Measurements from ENCODE around the gene MPHOSPH10.
"Not testable (repeated sequence)": the region's sequence is repeated elsewhere in the genome, so short reads cannot be mapped to it uniquely, and the experiment has no call there.

Gene MPHOSPH10

DNA sequence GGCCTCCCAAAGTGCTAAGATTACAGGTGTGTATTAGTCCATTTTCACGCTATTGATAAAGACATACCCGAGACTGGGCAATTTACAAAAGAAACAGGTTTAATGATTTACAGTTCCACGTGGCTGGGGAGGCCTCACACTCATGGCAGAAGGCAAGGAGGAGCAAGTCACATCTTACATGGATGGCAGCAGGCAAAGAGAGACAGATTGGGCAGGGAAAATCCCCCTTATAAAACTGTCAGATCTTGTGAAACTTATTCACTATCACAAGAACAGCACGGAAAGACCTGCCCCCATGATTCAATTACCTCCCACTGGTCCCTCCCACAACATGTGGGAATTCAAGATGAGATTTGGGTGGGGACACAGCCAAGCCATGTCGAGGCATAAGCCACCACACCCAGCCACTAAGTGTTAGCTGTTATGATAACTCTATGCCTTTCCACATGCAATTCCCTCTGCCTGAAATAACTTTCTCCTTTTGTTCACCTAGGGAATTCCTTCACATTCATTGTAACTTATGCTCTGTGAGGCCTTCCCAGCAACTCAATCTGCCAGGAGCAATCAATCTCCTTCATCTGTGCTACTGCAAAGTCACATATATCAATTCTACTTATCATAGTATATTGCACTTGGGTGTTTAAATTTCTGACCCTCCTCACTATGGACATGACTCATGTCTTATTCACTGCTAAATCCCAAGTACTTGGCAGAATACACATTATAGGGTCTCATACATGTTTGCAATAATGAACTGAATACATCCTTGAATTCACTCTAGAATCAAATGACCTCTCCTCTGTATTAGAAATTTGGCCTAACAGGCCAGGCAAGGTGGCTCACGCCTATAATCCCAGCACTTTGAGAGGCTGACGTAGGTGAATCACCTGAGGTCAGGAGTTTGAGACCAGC lies 7.8 kb upstream of the MPHOSPH10 start:
- Histone ChIP-seq H3K4me3 (ENCODE audit: low read length in 2 of 2) (no peak overlapping the region), H3K4me1 (ENCODE audit: control insufficient read depth in 2 of 2, insufficient read depth in 2 of 2, low read length in 2 of 2) (no peaks in the 10 kb centered on the region), H3K27me3 (ENCODE audit: control insufficient read depth in 2 of 2, insufficient read depth in 2 of 2, low read length in 2 of 2) (no peaks in the 10 kb centered on the region), H3K9me3 (ENCODE audit: control insufficient read depth in 2 of 2, low read length in 2 of 2) (no peaks in the 10 kb centered on the region), H3K36me3 (ENCODE audit: control insufficient read depth in 2 of 2, insufficient read depth in 2 of 2, low read length in 2 of 2) (peaks cover 17 to 38% of the 10 kb centered on the region in 2 donors), H3K9ac (ENCODE audit: low read depth in 1 of 2, low read length in 2 of 2) (no peak overlapping the region), H3K27ac (ENCODE audit: low read depth in 2 of 2, low read length in 2 of 2) (no peak overlapping the region)

GRCh38 chr2:71125506-71126294 lies 4.7 kb upstream of the MPHOSPH10 start:
- Histone ChIP-seq H3K9ac (ENCODE audit: low read depth in 1 of 2, low read length in 2 of 2) (no peak overlapping the region), H3K4me3 (ENCODE audit: low read length in 2 of 2) (no peak overlapping the region), H3K9me3 (ENCODE audit: control insufficient read depth in 2 of 2, low read length in 2 of 2) (no peaks in the 10 kb centered on the region), H3K36me3 (ENCODE audit: control insufficient read depth in 2 of 2, insufficient read depth in 2 of 2, low read length in 2 of 2) (peaks cover 3 to 14% of the 10 kb centered on the region in 2 donors), H3K27me3 (ENCODE audit: control insufficient read depth in 2 of 2, insufficient read depth in 2 of 2, low read length in 2 of 2) (no peaks in the 10 kb centered on the region), H3K4me1 (ENCODE audit: control insufficient read depth in 2 of 2, insufficient read depth in 2 of 2, low read length in 2 of 2) (peaks cover 0 to 4% of the 10 kb centered on the region in 2 donors), H3K27ac (ENCODE audit: low read depth in 2 of 2, low read length in 2 of 2) (no peak overlapping the region)

- Histone ChIP-seq H3K9ac (ENCODE audit: low read depth in 1 of 2, low read length in 2 of 2) (no peak overlapping the region), H3K4me1 (ENCODE audit: control insufficient read depth in 2 of 2, insufficient read depth in 2 of 2, low read length in 2 of 2) (peaks cover 9 to 12% of the 10 kb centered on the region in 2 donors), H3K4me3 (ENCODE audit: low read length in 2 of 2) (no peak overlapping the region), H3K27me3 (ENCODE audit: control insufficient read depth in 2 of 2, insufficient read depth in 2 of 2, low read length in 2 of 2) (no peaks in the 10 kb centered on the region), H3K27ac (ENCODE audit: low read depth in 2 of 2, low read length in 2 of 2) (no peak overlapping the region), H3K9me3 (ENCODE audit: control insufficient read depth in 2 of 2, low read length in 2 of 2) (no peaks in the 10 kb centered on the region), H3K36me3 (ENCODE audit: control insufficient read depth in 2 of 2, insufficient read depth in 2 of 2, low read length in 2 of 2) (peaks cover 3 to 5% of the 10 kb centered on the region in 2 donors)
These were observed 3.5 kb upstream of the MPHOSPH10 start for GRCh38 chr2:71126957-71127356.

DNA sequence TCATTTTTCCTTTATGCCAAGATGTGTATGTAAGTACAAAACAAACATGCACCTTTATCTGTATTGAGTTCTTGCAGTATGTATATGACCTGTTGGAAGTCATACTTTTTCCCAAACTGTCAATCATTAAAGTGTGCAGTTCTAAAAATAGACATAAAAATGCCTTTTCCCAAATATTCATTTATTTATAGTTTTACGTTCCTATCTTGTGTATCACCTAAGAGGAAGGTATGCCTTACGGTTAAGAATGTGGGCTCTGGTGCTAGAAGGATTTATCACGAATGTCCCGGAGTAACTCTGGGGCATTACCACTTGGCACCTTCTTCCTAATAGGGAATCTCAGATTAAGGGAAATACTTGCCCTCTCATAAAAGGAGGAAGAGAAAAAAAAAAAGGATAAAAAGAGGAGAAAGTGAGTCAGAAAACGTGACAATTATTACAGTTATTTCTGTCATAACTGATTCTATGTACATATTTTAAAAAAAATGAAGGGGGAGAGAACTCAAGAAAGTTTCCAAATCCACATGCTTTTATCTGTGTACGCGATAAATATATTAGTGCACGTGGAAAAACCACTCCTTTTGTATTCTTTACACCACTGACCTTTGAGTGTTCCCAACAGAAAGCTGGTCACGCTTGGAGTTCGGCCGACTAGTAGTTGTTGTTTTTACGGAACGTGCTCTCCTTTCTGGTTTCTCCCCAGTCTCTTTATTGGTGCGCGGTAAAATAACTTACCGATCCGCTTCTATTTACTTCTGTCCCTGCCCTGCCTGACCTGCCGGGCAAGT lies 1.1 kb upstream of the MPHOSPH10 start:
- H3K9me3 ChIP-seq (ENCODE audit: control insufficient read depth in 2 of 2, low read length in 2 of 2) = no peaks in the 10 kb centered on the region
- peaks cover 12 to 13% of the 10 kb centered on the region in 2 donors for H3K4me1 ChIP-seq (ENCODE audit: control insufficient read depth in 2 of 2, insufficient read depth in 2 of 2, low read length in 2 of 2)
- H3K27me3 ChIP-seq (ENCODE audit: control insufficient read depth in 2 of 2, insufficient read depth in 2 of 2, low read length in 2 of 2) = no peaks in the 10 kb centered on the region
- peaks cover 4 to 5% of the 10 kb centered on the region in 2 donors for H3K36me3 ChIP-seq (ENCODE audit: control insufficient read depth in 2 of 2, insufficient read depth in 2 of 2, low read length in 2 of 2)
- peak overlapping the region; percentile 97 to 98 for H3K27ac ChIP-seq (ENCODE audit: low read depth in 2 of 2, low read length in 2 of 2)
- peak overlapping the region; percentile 94 to 97 for H3K4me3 ChIP-seq (ENCODE audit: low read length in 2 of 2)
- peak overlapping the region; percentile 91 to 92 for H3K9ac ChIP-seq (ENCODE audit: low read depth in 1 of 2, low read length in 2 of 2)

GRCh38 chr2:71129902-71130151 lies 607 bp upstream of the MPHOSPH10 start:
- H3K4me1 ChIP-seq (ENCODE audit: control insufficient read depth in 2 of 2, insufficient read depth in 2 of 2, low read length in 2 of 2) = peaks cover 12 to 13% of the 10 kb centered on the region in 2 donors
- H3K27me3 ChIP-seq (ENCODE audit: control insufficient read depth in 2 of 2, insufficient read depth in 2 of 2, low read length in 2 of 2) = no peaks in the 10 kb centered on the region
- H3K36me3 ChIP-seq (ENCODE audit: control insufficient read depth in 2 of 2, insufficient read depth in 2 of 2, low read length in 2 of 2) = peaks cover 7 to 10% of the 10 kb centered on the region in 2 donors
- H3K9ac ChIP-seq (ENCODE audit: low read depth in 1 of 2, low read length in 2 of 2) = peak overlapping the region; percentile 91 to 92
- H3K4me3 ChIP-seq (ENCODE audit: low read length in 2 of 2) = peak overlapping the region; percentile 94 to 97
- H3K27ac ChIP-seq (ENCODE audit: low read depth in 2 of 2, low read length in 2 of 2) = peak overlapping the region; percentile 97 to 98
- no peaks in the 10 kb centered on the region for H3K9me3 ChIP-seq (ENCODE audit: control insufficient read depth in 2 of 2, low read length in 2 of 2)

- Histone ChIP-seq H3K27me3 (ENCODE audit: control insufficient read depth in 2 of 2, insufficient read depth in 2 of 2, low read length in 2 of 2) (no peaks in the 10 kb centered on the region), H3K27ac (ENCODE audit: low read depth in 2 of 2, low read length in 2 of 2) (peak overlapping the region in 1 of 2 donors; percentile 98), H3K36me3 (ENCODE audit: control insufficient read depth in 2 of 2, insufficient read depth in 2 of 2, low read length in 2 of 2) (peaks cover 9 to 14% of the 10 kb centered on the region in 2 donors), H3K4me1 (ENCODE audit: control insufficient read depth in 2 of 2, insufficient read depth in 2 of 2, low read length in 2 of 2) (peaks cover 12 to 13% of the 10 kb centered on the region in 2 donors), H3K9ac (ENCODE audit: low read depth in 1 of 2, low read length in 2 of 2) (peak overlapping the region; percentile 86 to 92), H3K4me3 (ENCODE audit: low read length in 2 of 2) (peak overlapping the region; percentile 94 to 97), H3K9me3 (ENCODE audit: control insufficient read depth in 2 of 2, low read length in 2 of 2) (no peaks in the 10 kb centered on the region)
These were observed 441 bp downstream of the MPHOSPH10 start for GRCh38 chr2:71130905-71131244.

DNA sequence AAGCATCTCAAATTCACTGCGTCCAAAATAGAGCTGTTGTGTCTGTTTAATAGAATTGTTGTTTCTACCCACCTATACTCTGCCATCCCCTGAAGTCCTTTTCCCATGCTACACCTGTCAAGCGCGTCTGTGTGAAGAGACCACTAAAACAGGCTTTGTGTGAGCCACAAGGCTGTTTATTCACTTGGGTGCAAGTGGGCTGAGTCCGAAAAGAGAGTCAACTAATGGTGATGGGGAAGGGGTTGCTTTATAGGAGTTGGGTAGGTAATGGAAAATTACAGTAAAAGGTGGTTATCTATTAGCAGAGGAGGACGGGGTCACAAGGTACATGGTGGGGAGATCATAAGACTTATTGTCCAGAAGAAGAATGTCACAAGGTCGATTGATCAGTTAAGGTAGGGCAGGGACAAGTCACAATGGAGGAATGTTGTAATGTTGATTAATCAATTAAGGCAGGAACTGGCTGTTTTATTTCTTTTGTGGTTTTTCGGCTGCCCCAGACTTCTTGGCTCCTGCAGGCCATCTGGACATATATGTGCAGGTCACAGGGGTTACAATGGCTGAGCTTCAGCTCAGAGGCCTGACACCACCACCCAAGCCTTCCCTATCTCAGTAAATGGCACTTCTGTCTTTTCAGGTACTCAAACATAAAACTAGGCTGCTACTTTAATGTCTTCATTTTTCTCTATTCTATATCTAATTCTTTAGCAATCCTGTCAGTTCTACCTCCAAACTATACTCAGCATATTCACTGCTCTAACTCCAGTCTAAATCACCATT lies 1.1 kb downstream of the MPHOSPH10 start:
- H3K27me3 ChIP-seq (ENCODE audit: control insufficient read depth in 2 of 2, insufficient read depth in 2 of 2, low read length in 2 of 2); H3K27ac ChIP-seq (ENCODE audit: low read depth in 2 of 2, low read length in 2 of 2); H3K9me3 ChIP-seq (ENCODE audit: control insufficient read depth in 2 of 2, low read length in 2 of 2): not testable (repeated sequence)
- H3K4me3 ChIP-seq (ENCODE audit: low read length in 2 of 2) = peak overlapping the region; percentile 94 to 97
- H3K4me1 ChIP-seq (ENCODE audit: control insufficient read depth in 2 of 2, insufficient read depth in 2 of 2, low read length in 2 of 2) = peaks cover 12 to 13% of the 10 kb centered on the region in 2 donors
- peaks cover 14 to 19% of the 10 kb centered on the region in 2 donors for H3K36me3 ChIP-seq (ENCODE audit: control insufficient read depth in 2 of 2, insufficient read depth in 2 of 2, low read length in 2 of 2)
- H3K9ac ChIP-seq (ENCODE audit: low read depth in 1 of 2, low read length in 2 of 2) = peak overlapping the region in 1 of 2 donors; percentile 92

DNA sequence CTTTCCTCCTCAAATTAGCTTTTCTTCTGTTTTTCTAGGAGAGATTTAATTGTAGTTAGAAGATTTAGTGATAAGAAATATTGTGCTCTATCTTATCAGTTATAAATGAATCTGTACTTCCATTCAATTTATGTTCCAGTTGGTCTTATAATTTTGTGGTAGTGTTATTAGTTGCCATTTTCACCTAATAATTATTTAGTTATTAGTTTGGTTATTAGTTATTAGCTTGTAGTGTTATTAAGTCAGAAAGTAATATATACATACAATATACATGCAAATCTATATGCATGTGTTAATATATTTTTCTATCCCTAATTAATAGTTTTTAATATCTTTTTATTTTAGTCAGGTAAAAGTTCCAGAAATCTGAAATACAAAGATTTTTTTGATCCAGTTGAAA lies 3.2 kb downstream of the MPHOSPH10 start:
- Histone ChIP-seq H3K9me3 (ENCODE audit: control insufficient read depth in 2 of 2, low read length in 2 of 2) (no peaks in the 10 kb centered on the region), H3K4me1 (ENCODE audit: control insufficient read depth in 2 of 2, insufficient read depth in 2 of 2, low read length in 2 of 2) (peaks cover 12 to 13% of the 10 kb centered on the region in 2 donors), H3K9ac (ENCODE audit: low read depth in 1 of 2, low read length in 2 of 2) (no peak overlapping the region), H3K27ac (ENCODE audit: low read depth in 2 of 2, low read length in 2 of 2) (no peak overlapping the region), H3K4me3 (ENCODE audit: low read length in 2 of 2) (no peak overlapping the region), H3K27me3 (ENCODE audit: control insufficient read depth in 2 of 2, insufficient read depth in 2 of 2, low read length in 2 of 2) (no peaks in the 10 kb centered on the region), H3K36me3 (ENCODE audit: control insufficient read depth in 2 of 2, insufficient read depth in 2 of 2, low read length in 2 of 2) (peaks cover 21 to 36% of the 10 kb centered on the region in 2 donors)

- Histone ChIP-seq H3K4me3 (ENCODE audit: low read length in 2 of 2) (no peak overlapping the region), H3K4me1 (ENCODE audit: control insufficient read depth in 2 of 2, insufficient read depth in 2 of 2, low read length in 2 of 2) (peaks cover 5 to 11% of the 10 kb centered on the region in 2 donors), H3K9me3 (ENCODE audit: control insufficient read depth in 2 of 2, low read length in 2 of 2) (no peaks in the 10 kb centered on the region), H3K27ac (ENCODE audit: low read depth in 2 of 2, low read length in 2 of 2) (no peak overlapping the region), H3K27me3 (ENCODE audit: control insufficient read depth in 2 of 2, insufficient read depth in 2 of 2, low read length in 2 of 2) (no peaks in the 10 kb centered on the region), H3K9ac (ENCODE audit: low read depth in 1 of 2, low read length in 2 of 2) (no peak overlapping the region), H3K36me3 (ENCODE audit: control insufficient read depth in 2 of 2, insufficient read depth in 2 of 2, low read length in 2 of 2) (peaks cover 40 to 58% of the 10 kb centered on the region in 2 donors)
These were observed 5.7 kb downstream of the MPHOSPH10 start for GRCh38 chr2:71136174-71136573.
